ENCODE results near the gene DEFB108B.
"Not testable (repeated sequence)": the region's sequence is repeated elsewhere in the genome, so short reads cannot be mapped to it uniquely, and the experiment has no call there.

The DEFB108B gene

DNA sequence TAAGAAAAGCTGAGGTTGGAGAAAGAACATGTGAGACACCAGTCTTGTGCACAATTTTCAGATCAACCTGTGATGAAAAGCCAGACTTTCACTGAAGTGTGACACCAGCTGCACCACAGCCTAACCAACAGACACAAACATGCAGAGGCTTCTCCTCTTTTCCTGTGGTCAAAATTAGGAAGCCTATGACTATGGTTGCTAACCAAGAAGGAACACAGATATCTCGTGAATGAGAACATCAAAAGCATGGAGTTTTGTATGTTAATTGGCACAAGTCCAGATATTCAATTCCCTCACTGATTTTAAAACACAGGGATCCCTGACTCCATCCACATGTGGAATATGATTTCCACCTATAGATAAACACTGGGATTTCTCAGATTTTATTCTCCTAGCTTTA, 11.5 kb upstream of the DEFB108B start:
- not testable (repeated sequence) for DNase-seq

DNA sequence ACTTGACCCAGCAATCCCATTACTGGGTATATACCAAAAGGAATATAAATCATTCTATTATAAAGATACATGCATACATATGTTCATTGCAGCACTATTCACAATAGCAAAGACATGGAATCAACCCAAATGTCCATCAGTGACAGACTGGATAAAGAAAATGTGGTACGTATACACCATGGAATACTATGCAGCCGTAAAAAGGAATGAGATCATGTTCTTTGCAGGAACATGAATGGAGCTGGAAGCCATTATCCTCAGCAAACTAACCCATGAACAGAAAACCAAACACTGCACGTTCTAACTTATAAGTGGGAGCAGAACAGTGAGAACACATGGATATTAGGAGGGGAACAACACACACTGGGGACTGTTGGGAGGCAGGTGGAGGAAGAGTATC, 3.8 kb upstream of the DEFB108B start:
- not testable (repeated sequence) for DNase-seq

DNA sequence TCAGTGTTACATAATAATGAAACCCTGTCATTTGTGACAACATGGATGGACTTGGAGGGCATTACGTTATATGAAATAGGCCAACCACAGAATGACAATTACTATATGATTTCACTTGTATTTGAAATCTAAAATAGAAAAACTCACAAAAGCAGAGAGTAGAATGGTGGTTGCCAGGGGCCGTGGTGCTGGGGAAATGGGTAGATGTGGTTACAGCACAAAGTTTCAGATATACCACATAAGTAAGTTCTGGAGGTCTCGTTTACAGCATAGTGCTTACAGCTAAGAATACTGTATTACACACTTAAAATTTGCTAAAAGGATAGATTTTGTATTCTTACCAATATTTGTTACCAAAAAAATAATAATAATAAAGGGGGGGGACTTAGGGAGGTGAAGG, 3.3 kb upstream of the DEFB108B start:
- not testable (repeated sequence) for DNase-seq

DNA sequence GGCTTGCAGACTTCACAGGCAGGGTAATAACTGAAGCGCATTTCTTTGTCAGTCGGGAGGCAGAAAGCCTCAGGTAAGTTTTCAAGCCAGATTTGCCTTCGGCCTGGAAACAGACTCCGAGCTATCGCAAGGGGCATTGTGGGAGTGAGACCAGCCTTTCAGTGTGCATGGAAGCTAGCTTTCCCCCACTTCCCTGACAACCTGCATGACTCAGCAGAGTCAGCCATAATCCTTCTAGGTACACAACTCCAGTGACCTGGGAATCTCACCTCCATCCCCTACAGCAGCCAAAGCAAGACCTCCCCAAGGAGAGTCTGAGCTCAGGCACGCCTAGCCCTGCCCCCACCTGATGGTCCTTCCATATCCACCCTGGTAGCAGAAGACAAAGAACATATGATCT, 9.7 kb downstream of the DEFB108B start:
- DNase-seq = not testable (repeated sequence)

DNA sequence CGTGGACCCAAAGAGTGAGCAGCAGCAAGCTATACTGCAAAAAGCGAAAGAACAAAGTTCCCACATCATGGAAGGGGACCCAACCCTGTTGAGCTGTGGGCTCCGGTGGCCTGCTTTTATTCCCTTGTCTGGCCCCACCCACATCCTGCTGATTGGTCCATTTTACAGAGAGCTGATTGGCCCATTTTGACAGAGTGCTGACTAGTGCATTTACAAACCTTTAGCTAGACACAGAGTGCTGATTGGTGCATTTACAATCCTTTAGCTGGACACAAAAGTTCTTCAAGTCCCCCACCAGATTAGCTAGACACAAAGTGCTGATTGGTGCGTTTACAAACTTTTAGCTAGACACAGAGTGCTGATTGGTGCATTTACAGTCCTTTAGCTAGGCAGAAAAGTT, 10.4 kb downstream of the DEFB108B start:
- DNase-seq = not testable (repeated sequence)

DNA sequence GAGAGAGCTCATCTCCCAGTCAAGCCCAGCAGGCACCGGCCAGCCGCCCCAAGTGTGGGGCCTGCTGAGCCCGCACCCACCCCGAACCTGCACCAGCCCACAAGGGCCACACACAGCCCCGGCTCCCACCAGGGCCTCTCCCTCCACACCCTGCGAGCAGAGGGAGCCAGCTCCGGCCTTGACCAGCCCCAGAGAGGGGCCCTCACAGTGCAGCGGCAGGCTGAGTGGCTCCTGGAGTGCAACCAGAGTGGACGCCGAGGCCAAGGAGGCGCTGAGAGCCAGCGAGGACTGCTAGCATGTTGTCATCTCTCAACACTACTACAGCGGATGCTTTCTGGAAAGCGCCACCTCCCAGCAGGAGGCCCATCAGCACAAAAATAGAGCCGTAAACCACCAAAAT, 10.9 kb downstream of the DEFB108B start:
- DNase-seq = no peak

DNA sequence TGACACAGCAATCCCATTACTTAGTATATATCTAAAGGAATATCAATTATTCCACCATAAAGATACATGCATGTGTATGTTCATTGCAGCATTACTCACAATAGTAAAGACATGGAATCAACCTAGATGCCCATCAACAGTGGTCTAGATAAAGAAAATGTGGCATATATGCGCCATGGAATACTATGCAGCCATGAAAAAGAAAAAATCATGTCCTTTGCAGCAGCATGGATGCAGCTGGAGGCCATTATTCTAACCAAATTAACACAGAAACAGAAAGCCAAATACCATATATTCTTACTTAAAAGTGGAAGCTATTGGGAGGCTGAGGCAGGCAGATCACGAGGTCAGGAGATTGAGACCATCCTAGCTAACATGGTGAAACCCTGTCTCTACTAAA, 20.9 kb downstream of the DEFB108B start:
- DNase-seq = not testable (repeated sequence)

DNA sequence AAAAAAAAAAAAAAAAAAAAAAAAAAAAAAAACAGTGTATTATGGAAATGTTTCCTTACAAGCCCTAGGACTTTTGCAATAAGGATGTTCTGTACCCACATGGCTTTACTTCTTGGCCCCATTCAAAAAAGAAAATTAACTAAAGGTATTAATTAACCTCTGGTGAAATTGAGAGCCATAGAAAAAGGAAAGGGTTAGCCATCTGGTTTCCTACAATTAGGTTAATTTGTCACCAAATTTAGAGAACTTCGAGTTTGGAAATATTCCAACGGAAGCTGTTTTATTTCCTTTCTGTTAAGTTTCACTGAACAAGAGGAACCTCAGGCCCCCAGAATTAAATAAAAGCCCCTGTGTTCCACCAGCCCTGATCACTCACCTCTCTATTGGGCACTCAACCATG, 22.9 kb downstream of the DEFB108B start:
- DNase-seq = not testable (repeated sequence)

DNA sequence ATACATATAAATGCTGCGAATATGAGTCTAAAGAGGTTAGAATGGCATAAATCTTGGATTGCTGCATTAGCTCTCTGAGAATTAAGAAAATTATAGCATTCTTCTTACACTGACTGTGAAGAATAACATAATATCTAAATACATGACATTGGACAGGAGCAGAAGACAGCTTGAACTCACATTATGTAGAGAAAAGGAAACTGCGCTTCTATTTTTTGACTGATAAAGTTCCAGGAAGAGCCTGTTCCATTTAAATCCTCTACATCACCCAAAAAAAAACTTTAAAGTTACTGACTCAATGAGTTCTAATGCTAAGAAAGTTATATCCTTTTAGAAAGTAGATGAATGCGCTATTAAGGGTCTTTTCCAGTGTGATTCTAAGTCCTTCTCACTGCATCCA, 27.8 kb downstream of the DEFB108B start:
- DNase-seq = not testable (repeated sequence)

DNA sequence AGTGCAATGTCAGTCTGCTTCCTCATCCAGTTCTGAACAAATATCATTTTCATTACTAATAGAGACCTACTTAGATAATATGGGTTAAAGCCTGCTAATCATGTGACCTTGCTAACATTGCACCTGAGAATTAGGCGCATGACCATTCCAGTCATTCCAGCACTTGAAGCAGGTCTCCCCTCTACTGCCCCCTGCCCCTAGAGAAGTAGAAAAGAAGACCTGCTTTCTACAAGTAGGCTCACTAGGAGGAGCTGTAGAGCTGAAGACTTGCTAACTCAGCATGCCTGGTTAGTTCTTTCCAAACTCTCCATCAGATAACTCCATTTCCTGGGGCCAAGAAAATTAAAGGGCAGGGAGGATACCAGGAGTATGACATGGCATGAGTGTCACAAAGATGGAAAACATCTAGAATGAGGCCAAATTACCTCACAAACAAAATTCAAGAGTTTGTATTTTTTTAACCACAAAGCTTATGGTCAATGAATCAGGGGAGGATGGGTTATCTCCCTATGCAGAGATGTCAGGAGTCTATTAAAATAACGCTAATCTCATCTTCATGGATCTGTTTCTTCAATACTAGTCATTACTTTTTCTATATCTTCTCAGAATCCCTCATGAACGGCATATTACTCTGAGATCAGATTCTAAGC, 31.1 kb downstream of the DEFB108B start:
- DNase-seq = not testable (repeated sequence)

DNA sequence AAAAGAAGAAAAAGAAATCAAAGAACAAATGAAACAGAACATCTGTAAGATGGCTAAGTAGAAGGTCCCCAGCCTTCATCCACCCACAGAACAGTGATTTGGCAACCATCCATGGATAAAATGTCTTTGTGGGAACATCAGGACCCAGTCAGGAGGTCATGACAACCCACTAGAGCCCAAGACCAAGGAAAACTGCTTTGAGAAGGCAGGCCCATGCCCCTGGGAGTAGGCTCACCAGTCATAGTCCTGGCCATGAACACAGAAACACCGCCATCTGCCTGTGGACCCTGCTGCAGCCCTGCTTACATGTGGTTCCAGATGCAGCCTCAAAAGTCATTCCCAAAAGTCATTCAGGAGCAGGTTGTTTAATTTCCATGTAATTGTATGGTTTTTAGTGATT, 34.2 kb downstream of the DEFB108B start:
- DNase-seq = not testable (repeated sequence)

DNA sequence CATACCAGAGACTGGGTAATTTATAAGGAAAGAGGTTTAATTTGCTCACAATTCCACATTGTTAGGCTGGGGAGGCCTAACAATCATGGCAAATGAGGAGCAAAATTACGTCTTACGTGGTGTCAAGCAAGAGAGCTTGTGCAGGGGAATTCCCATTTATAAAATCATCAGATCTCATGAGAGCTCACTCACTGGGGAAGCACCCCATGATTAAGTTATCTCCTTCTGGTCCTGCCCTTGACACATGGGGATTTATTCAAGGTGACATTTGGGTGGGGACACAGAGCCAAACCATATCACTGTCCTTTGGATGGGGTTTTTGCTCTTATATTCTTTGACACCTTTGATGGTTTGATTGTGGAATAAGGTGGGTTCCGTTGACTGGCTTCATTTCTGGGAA, 36.9 kb downstream of the DEFB108B start:
- not testable (repeated sequence) for DNase-seq

DNA sequence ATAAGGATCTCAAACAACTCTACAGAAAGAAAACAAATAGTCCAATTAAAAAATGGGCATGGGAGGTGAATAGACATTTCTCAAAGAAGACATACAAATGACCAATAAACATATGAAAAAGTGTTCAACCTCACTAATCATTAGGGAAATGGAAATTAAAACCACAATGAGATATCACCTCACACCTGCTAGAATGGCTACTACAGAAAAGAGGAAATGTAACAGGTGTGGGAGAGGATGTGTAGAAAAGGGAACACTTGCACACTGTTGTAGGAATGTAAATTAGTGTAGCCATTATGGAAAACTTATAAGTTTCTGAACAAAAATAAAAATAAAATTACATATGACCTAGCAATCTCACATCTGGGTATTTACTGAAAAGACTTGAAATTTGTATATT, 37.7 kb downstream of the DEFB108B start:
- not testable (repeated sequence) for DNase-seq

DNA sequence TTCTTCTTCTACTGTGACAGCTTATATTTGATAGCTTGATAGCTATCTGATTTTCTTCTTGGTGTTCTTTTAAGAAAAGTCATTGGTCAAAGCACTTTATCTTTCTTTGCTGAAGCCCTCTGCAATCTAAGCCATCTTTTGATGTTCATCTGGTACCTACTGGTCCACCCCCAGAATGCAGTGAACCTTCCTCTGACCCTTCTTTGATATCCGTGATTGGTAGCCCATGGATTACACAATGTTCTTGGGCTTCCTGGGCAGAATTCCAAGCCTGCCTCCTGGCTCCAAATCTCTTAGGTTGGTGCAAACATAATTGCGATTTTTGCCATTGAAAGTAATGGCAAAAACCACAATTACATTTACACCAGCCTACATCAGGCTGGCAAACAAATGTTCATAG, 43.3 kb downstream of the DEFB108B start:
- not testable (repeated sequence) for DNase-seq

DNA sequence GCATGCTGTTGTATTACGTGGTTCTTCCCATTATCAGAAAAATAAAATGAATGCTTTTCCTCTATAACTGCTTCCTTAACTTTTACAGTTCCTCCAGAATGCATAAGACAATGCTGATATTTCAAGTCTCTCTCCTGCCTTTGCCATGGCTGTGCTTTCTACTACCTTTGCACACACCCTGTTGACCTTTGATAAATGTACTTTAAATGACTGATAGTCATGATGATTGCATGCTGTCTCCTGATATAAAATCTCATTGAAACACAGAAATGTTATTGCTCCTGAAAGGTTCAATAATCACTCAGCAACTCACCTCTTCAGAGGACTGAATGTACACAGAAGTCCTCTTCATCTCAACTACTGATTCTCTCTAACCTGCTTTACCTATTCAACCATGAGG, 45.1 kb downstream of the DEFB108B start, which contains the start of gene DEFB131B:
TSS of gene DEFB131B (plus strand) at position 395 of the 400 bp plus-strand sequence. CDS start at position 395, 0 bp downstream.
- DNase-seq = not testable (repeated sequence)

DNA sequence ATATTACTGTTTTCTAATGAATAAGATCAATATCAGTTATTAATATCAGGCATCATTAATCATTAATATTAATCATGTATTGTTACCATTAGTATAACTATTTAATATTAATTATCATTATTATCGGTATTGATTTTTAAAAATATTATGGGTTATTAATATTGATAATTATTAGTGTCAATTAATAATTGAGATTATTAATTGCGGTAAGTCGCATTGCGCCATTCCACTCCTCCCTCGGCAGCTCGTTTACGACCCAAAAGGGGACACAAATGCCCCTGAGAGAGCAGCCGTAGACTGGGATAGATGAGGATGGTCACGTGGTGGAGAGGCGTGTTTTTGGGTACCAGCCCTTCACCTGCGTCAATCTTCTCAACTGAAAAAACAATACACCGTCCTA, 52.8 kb downstream of the DEFB108B start:
- DNase-seq = not testable (repeated sequence)

Measured in stimulated activated CD4-positive, alpha-beta T cell treated with anti-CD3 and anti-CD28 coated beads, Interleukin-2, amount 100 ng/mL, for 24 hours (primary cell).